IMR-90 (cell line): Measurements from ENCODE around the gene CEL. TPM values are rescaled to one million over a fixed set of nuclear protein-coding genes. Genes with fewer than 3 reads are reported as not detected.

Experiments
- ATAC-seq: fragments of 200-7000 bp; cut with Tn5 transposase; 2 replicates; pipeline ENCODE4 v1.9.1; 2020; ENCODE audit warnings: low read depth, mild to moderate bottlenecking, moderate library complexity
- BruUV-seq: library from RNA; stranded (reverse); fragments of 400-500 nt; replicated peaks from 2 replicates; lab custom pipeline; 2021; lab: Mats Ljungman, UMichigan
- CTCF ChIA-PET: fragments of 300-600 bp; formaldehyde crosslinking; extraction: SDS; loops from one replicate; lab custom pipeline; 2021; ENCODE audit warnings: antibody characterized with exemption; lab: Yijun Ruan, JAX
- POLR2A ChIA-PET: fragments of 300-600 bp; sonication (Branson Sonifier 250); formaldehyde crosslinking; loops from one replicate; lab custom pipeline; 2022; ENCODE audit warnings: antibody characterized with exemption; ENCODE audit not compliant: unreplicated experiment; lab: Charles Lee
- DNase-seq: peaks from one replicate; pipeline ENCODE4 v3.0.0; 2013
- H2AFZ ChIP-seq: replicated peaks from 2 replicates; pipeline ENCODE3; 2013; ENCODE audit warnings: low read length, mild to moderate bottlenecking; ENCODE audit not compliant: poor library complexity
- H2AK5ac ChIP-seq: 2 replicates; pipeline ENCODE4 v1.6.1; 2013; ENCODE audit warnings: low read depth, low read length, inconsistent platforms
- H2AK9ac ChIP-seq: replicated peaks from 2 replicates; pipeline ENCODE3; 2013; ENCODE audit warnings: mild to moderate bottlenecking, low read depth, low read length, moderate library complexity; ENCODE audit not compliant: poor library complexity
- H2BK120ac ChIP-seq: 2 replicates; pipeline ENCODE4 v1.6.1; 2013; ENCODE audit warnings: low read depth, low read length, inconsistent platforms
- H2BK15ac ChIP-seq: 3 replicates; pipeline ENCODE4 v1.6.1; 2013; ENCODE audit warnings: low read depth, low read length, inconsistent platforms
- H2BK20ac ChIP-seq: 2 replicates; pipeline ENCODE4 v1.6.1; 2013; ENCODE audit warnings: low read depth, mild to moderate bottlenecking, inconsistent platforms, low read length, moderate library complexity
- H2BK5ac ChIP-seq: 2 replicates; pipeline ENCODE4 v1.6.1; 2013; ENCODE audit warnings: mild to moderate bottlenecking, low read depth, low read length, inconsistent platforms; ENCODE audit not compliant: poor library complexity, severe bottlenecking
- H3K14ac ChIP-seq: replicated peaks from 2 replicates; pipeline ENCODE4 v1.6.1; 2013; ENCODE audit warnings: low read depth, low read length, inconsistent platforms
- H3K18ac ChIP-seq: 2 replicates; pipeline ENCODE4 v1.6.1; 2013; ENCODE audit warnings: low read depth, low read length, control low read depth
- H3K23ac ChIP-seq: 2 replicates; pipeline ENCODE4 v1.6.1; 2013; ENCODE audit warnings: low read depth, low read length, inconsistent platforms
- H3K27ac ChIP-seq: 2 replicates; pipeline ENCODE4 v1.5.1; 2013; ENCODE audit warnings: mild to moderate bottlenecking, control low read depth, low read length; ENCODE audit not compliant: insufficient read depth
- H3K27me3 ChIP-seq: 2 replicates; pipeline ENCODE4 v1.6.1; 2013; ENCODE audit warnings: low read length; ENCODE audit not compliant: control insufficient read depth, insufficient read depth
- H3K36me3 ChIP-seq: 2 replicates; pipeline ENCODE4 v1.6.1; 2013; ENCODE audit warnings: low read length, mixed read lengths; ENCODE audit not compliant: control insufficient read depth, insufficient read depth
- H3K4ac ChIP-seq: 2 replicates; pipeline ENCODE4 v1.6.1; 2013; ENCODE audit warnings: low read depth, low read length, inconsistent platforms
- H3K4me1 ChIP-seq: 2 replicates; pipeline ENCODE4 v1.6.1; 2013; ENCODE audit warnings: low read length, mixed read lengths; ENCODE audit not compliant: control insufficient read depth, insufficient read depth
- H3K4me2 ChIP-seq: 2 replicates; pipeline ENCODE4 v1.6.1; 2013; ENCODE audit warnings: low read depth, mild to moderate bottlenecking, control low read depth, low read length, moderate library complexity
- H3K4me3 ChIP-seq: 2 replicates; pipeline ENCODE4 v1.5.1; 2013; ENCODE audit warnings: low read depth, mild to moderate bottlenecking, control low read depth, low read length, moderate library complexity; ENCODE audit not compliant: insufficient read depth
- H3K56ac ChIP-seq: 2 replicates; pipeline ENCODE4 v1.6.1; 2013; ENCODE audit warnings: low read length, inconsistent platforms; ENCODE audit not compliant: insufficient read depth; ENCODE audit errors: extremely low read depth
- H3K79me1 ChIP-seq, 2 experiments: 2 replicates each; pipeline ENCODE4 v1.6.1; 2013; ENCODE audit warnings: low read length in 2 of 2, inconsistent platforms in 1 of 2, low read depth in 1 of 2
- H3K9ac ChIP-seq: 2 replicates; pipeline ENCODE4 v1.6.1; 2013; ENCODE audit warnings: low read depth, low read length, control low read depth
- H3K9me1 ChIP-seq: 2 replicates; pipeline ENCODE4 v1.6.1; 2013; ENCODE audit warnings: low read length, inconsistent platforms; ENCODE audit not compliant: insufficient read depth
- H3K9me3 ChIP-seq: 2 replicates; pipeline ENCODE4 v1.6.1; 2013; ENCODE audit warnings: low read length; ENCODE audit not compliant: control insufficient read depth, insufficient read depth
- H4K20me1 ChIP-seq: 2 replicates; pipeline ENCODE4 v1.6.1; 2013; ENCODE audit warnings: low read length, inconsistent platforms; ENCODE audit not compliant: insufficient read depth
- H4K5ac ChIP-seq: 2 replicates; pipeline ENCODE4 v1.6.1; 2013; ENCODE audit warnings: mild to moderate bottlenecking, low read depth, low read length, control low read depth
- H4K8ac ChIP-seq, 2 experiments: 2 replicates each; pipeline ENCODE4 v1.6.1; 2013; ENCODE audit warnings: low read depth in 2 of 2, low read length in 2 of 2, control low read depth in 1 of 2, inconsistent platforms in 1 of 2
- H4K91ac ChIP-seq: 2 replicates; pipeline ENCODE4 v1.6.1; 2013; ENCODE audit warnings: low read depth, low read length, inconsistent platforms; ENCODE audit not compliant: insufficient read depth
- CEBPB ChIP-seq: IDR thresholded peaks from 2 replicates; pipeline ENCODE4 v1.6.1; 2012; ENCODE audit warnings: low read depth, low read length, improper control_type of control experiment
- CHD1 ChIP-seq: IDR thresholded peaks from 2 replicates; pipeline ENCODE4 v1.6.1; 2012; ENCODE audit warnings: low read depth, low read length, improper control_type of control experiment
- ELK1 ChIP-seq: fragments of 150-350 bp; IDR thresholded peaks from 2 replicates; pipeline ENCODE4 v1.6.1; 2016; ENCODE audit warnings: low read depth, mild to moderate bottlenecking, low read length, moderate library complexity, borderline replicate concordance
- MAFK ChIP-seq: IDR thresholded peaks from 2 replicates; pipeline ENCODE4 v1.6.1; 2012; ENCODE audit warnings: low read depth, low read length, improper control_type of control experiment
- MAZ ChIP-seq: IDR thresholded peaks from 2 replicates; pipeline ENCODE4 v1.6.1; 2012; ENCODE audit warnings: low read depth, mild to moderate bottlenecking, low read length, improper control_type of control experiment, moderate library complexity, borderline replicate concordance
- RCOR1 ChIP-seq: IDR thresholded peaks from 2 replicates; pipeline ENCODE4 v1.6.1; 2012; ENCODE audit warnings: mild to moderate bottlenecking, low read length, improper control_type of control experiment; ENCODE audit not compliant: insufficient replicate concordance
- WGBS, 2 experiments: methylation state at CpG; one replicate each; pipeline versions ENCODE4 v1.1.5 to v1.1.7; 2013; ENCODE audit warnings: missing lambda C conversion rate in 2 of 2; ENCODE audit not compliant: insufficient read length in 1 of 2; ENCODE audit errors: extremely low coverage in 2 of 2; 5-methylcytosine and 5-hydroxymethylcytosine counted together
- dilution Hi-C: fragments of 300-500 bp; cut with HindIII; formaldehyde crosslinking; loops from one replicate; pipeline ENCODE4 v1.14.3; 2018; ENCODE audit warnings: low sequenced_read_pairs; ENCODE audit not compliant: unreplicated experiment
- in situ Hi-C: fragments of 300-500 bp; cut with MboI; formaldehyde crosslinking; loops from 3 replicates; pipeline ENCODE4 v1.14.3; 2019; ENCODE audit warnings: low sequenced_read_pairs, inconsistent platforms, mixed read lengths
- intact Hi-C: fragments of 100-400 bp; cut with micrococcal nuclease; formaldehyde crosslinking; loops from 2 replicates; pipeline ENCODE4 v1.10.0; 2022
- polyA plus RNA-seq, 3 experiments: library from polyadenylated mRNA; depleted of rRNA; stranded (reverse); fragments of >200 nt; gene quantifications; 2 replicates each; pipeline ENCODE4 v1.2.3, GENCODE V29; 2012; ENCODE audit warnings: low replicate concordance in 1 of 3
- total RNA-seq: library from RNA; depleted of rRNA; stranded (reverse); fragments of >200 nt; gene quantifications from 2 replicates; pipeline ENCODE4 v1.2.3, GENCODE V29; 2012

The CEL gene
- total and polyA plus RNA-seq, 2 of the 4 experiments (the other 2 are of a cell fraction) = under 0.01 to 0.75 TPM

DNA sequence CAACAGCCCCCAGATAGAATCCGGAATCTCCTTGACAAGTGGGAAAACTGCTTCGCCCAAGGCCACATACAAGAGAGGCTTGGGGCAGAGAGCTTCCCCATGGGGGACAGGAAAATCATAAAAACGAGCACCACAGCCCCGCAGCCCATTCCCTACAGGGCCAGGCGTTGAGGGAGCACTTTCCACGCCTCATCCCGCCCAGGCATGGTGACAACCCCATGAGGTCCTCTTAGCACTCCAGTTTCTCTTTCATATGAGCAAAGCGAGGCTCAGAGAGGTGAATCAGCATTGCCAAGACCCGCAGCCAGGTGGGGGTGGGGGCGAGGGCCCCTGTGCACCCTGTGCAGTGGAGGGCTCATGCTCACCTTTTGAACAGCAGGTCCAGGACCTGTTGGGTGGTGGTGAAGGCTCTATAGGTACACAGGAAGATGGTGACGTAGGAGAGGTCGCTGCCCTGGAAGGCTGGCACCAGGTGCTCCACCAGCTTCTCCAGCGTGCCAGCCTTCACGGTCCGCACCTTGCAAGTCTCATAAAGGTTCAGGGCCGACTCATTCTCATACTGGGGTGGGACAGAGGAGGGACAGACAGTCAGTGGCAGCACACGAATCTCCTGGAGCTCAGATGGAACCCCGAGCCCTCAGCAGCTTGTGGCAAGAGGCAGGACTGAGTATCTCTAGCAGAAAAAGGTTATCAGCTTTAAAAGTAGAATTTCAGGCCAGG is 48.3 kb downstream of the CEL start:
- no peak overlapping the region for H2BK5ac ChIP-seq
- no peak overlapping the region for H3K4ac ChIP-seq
- CTCF ChIA-PET = interaction anchor here (1.0 kb wide), 1 partner anchor 9 kb away, joined by 3 read pairs; no protein-coding TSS in a partner anchor
- H3K9ac ChIP-seq = no peak overlapping the region
- H2AK9ac ChIP-seq = no peak overlapping the region
- H4K91ac ChIP-seq = no peak overlapping the region
- BruUV-seq = no TSS peak
- H3K4me3 ChIP-seq = no peak overlapping the region
- no peak overlapping the region for H3K14ac ChIP-seq
- H3K4me2 ChIP-seq = no peak overlapping the region
- no peak overlapping the region for H2BK15ac ChIP-seq
- no peak overlapping the region for H3K23ac ChIP-seq
- no peak for TF ChIP-seq ELK1
- no peak for TF ChIP-seq CHD1
- TF ChIP-seq CEBPB = no peak
- no peak for TF ChIP-seq MAZ
- no peak for TF ChIP-seq RCOR1
- TF ChIP-seq MAFK = no peak
- no peak overlapping the region for H2BK20ac ChIP-seq
- no peak overlapping the region for H3K56ac ChIP-seq
- DNase-seq (no peak), ATAC-seq (no peak)
- POLR2A ChIA-PET = no interaction called here
- no peaks in the 10 kb centered on the region for H3K9me3 ChIP-seq
- H4K8ac ChIP-seq = no peak overlapping the region
- peaks cover 19% of the 10 kb centered on the region for H3K4me1 ChIP-seq
- in situ Hi-C loops (loop anchor here (5.0 kb wide), 1 partner anchor 37 kb away; no protein-coding TSS in a partner anchor), dilution Hi-C loops (no loop called here), intact Hi-C loops (no loop called here)
- H3K27me3 ChIP-seq = no peaks in the 10 kb centered on the region
- no peak overlapping the region for H3K27ac ChIP-seq
- H3K18ac ChIP-seq = no peak overlapping the region
- peaks cover 3% of the 10 kb centered on the region; the same call in 1 of the 2 replicates for H3K9me1 ChIP-seq
- 100% methylated on average over 1 of the region's 18 CpGs; no CpG with 5 or more reads in 1 of the 2 experiments for WGBS, 2 experiments
- H3K36me3 ChIP-seq = peaks cover 45% of the 10 kb centered on the region
- no peak overlapping the region for H2BK120ac ChIP-seq
- no peak overlapping the region for H2AK5ac ChIP-seq
- H3K79me1 ChIP-seq = peaks cover 4 to 35% of the 10 kb centered on the region in 2 experiments
- no peak overlapping the region for H2AFZ ChIP-seq
- no peak overlapping the region for H4K5ac ChIP-seq
- H4K20me1 ChIP-seq = peaks cover 40% of the 10 kb centered on the region
